Thyroid gland (tissue), 4 donors: ENCODE results near the gene DYRK4.

Source experiments
- POLR2A ChIP-seq, 2 donors: fragments of 450-650 bp; IDR thresholded peaks; one replicate each; pipeline ENCODE4 v1.6.1; 2017; ENCODE audit warnings: antibody characterized with exemption in 2 of 2, mild to moderate bottlenecking in 2 of 2, moderate library complexity in 1 of 2
- TF ChIP-seq, protein P1 (sequence below), 6 experiments: fragments of 200-600 bp in 3 of 6; fragments of 450-650 bp in 3 of 6; sonication (generic) in 3 of 6; IDR thresholded peaks; one replicate each; pipeline ENCODE4 v1.5.1; 2016 to 2019; ENCODE audit warnings: antibody characterized with exemption in 6 of 6, mild to moderate bottlenecking in 2 of 6, inconsistent platforms in 1 of 6, moderate library complexity in 1 of 6

DNA sequence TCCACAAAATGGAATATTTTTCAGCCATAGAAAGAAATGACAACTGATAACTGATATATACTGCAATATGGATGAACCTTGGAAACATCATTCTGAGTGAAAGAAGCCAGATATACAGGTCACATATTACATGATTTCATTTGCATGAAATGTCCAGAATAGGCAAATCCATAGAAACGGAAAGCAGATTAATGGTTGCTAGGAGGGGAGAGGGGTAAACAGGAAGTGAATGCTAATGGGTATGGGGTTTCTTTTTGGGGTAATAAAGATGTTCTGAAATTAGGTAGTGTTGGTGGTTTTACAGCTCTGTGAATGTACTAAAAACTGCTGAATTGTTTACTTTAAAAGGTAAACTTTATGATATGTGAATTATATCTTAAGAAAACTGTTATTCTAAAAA is 16.8 kb upstream of the DYRK4 start:
- TF ChIP-seq, protein P1, sequence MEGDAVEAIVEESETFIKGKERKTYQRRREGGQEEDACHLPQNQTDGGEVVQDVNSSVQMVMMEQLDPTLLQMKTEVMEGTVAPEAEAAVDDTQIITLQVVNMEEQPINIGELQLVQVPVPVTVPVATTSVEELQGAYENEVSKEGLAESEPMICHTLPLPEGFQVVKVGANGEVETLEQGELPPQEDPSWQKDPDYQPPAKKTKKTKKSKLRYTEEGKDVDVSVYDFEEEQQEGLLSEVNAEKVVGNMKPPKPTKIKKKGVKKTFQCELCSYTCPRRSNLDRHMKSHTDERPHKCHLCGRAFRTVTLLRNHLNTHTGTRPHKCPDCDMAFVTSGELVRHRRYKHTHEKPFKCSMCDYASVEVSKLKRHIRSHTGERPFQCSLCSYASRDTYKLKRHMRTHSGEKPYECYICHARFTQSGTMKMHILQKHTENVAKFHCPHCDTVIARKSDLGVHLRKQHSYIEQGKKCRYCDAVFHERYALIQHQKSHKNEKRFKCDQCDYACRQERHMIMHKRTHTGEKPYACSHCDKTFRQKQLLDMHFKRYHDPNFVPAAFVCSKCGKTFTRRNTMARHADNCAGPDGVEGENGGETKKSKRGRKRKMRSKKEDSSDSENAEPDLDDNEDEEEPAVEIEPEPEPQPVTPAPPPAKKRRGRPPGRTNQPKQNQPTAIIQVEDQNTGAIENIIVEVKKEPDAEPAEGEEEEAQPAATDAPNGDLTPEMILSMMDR (IDR thresholded peaks at IDR 0.05): no peak
- no peak for TF ChIP-seq POLR2A (IDR thresholded peaks at IDR 0.05)
